ENCODE measurements around the gene RAB3A.

GRCh38 chr19:18253130-18253529 is 49.3 kb upstream of the RAB3A start:
- no peak for TF ChIP-seq CTCF (IDR thresholded peaks at IDR 0.05; ENCODE audit: extremely low read depth in 1 of 2, insufficient read depth in 1 of 2, low read depth in 1 of 2, low read length in 2 of 2)
- no peak for TF ChIP-seq GATA2 (IDR thresholded peaks at IDR 0.05; ENCODE audit: insufficient read depth, insufficient read length, low read depth, low read length)
- no peak for TF ChIP-seq MYC (IDR thresholded peaks at IDR 0.05; ENCODE audit: low read depth, low read length)
- TF ChIP-seq JUN (IDR thresholded peaks at IDR 0.05; ENCODE audit: borderline replicate concordance, insufficient read depth, insufficient read length, low read depth) = no peak
- no peak for TF ChIP-seq POLR2A (IDR thresholded peaks at IDR 0.05; ENCODE audit: low read depth, low read length)
- no peak for TF ChIP-seq EZH2 (IDR thresholded peaks at IDR 0.05; ENCODE audit: borderline replicate concordance, low read depth, low read length, severe bottlenecking)
- TF ChIP-seq POLR2AphosphoS5 (IDR thresholded peaks at IDR 0.05; ENCODE audit: insufficient read depth, low read depth, low read length) = no peak
- no peak for TF ChIP-seq FOS (IDR thresholded peaks at IDR 0.05; ENCODE audit: borderline replicate concordance, insufficient read depth, low read length)
- no peak for TF ChIP-seq MAX (IDR thresholded peaks at IDR 0.05; ENCODE audit: insufficient read depth, insufficient read length)
